Dermis blood vessel endothelial cell (primary cell): ENCODE results near the gene FAM193A. TPM values are rescaled to one million over a fixed set of nuclear protein-coding genes. Genes with fewer than 3 reads are reported as not detected.
A peak's percentile ranks its signal among the peaks of the same experiment; 100 is the strongest.
"Not testable (repeated sequence)": the region's sequence is repeated elsewhere in the genome, so short reads cannot be mapped to it uniquely, and the experiment has no call there.

Experiments used
- DNase-seq: peaks from one replicate; pipeline ENCODE4 v3.0.0; 2010
- total RNA-seq: library from RNA; depleted of rRNA; stranded (reverse); fragments of >200 nt; gene quantifications from 2 replicates; pipeline ENCODE4 v1.2.3, GENCODE V29; 2014

The FAM193A gene
- total RNA-seq, 1 donor from 2014 or later, result 12.4 TPM

DNA sequence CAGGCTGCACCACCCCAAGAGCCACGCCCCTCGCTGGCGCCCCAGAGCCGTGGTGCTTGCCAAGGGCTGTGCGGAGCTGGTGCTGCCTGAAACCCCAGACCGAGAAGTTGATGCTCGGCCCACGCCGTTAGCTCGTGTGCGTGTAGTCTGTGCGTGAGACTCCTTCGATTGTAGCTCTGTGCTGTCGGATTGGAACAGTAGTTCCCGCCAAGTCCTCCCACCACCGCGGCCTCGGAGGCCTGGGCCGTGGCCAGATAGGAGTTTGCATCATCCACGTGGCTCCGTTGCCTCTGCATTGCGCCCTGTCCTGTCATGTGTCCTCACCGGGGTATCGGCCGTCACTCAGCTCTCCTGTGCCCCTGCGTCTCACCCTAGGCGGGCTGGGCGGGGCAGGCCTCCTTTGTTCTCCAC, 195.5 kb downstream of the FAM193A start:
- DNase-seq, result no peak

GRCh38 chr4:2732526-2732925, 196.1 kb downstream of the FAM193A start:
- no peak for DNase-seq

DNA sequence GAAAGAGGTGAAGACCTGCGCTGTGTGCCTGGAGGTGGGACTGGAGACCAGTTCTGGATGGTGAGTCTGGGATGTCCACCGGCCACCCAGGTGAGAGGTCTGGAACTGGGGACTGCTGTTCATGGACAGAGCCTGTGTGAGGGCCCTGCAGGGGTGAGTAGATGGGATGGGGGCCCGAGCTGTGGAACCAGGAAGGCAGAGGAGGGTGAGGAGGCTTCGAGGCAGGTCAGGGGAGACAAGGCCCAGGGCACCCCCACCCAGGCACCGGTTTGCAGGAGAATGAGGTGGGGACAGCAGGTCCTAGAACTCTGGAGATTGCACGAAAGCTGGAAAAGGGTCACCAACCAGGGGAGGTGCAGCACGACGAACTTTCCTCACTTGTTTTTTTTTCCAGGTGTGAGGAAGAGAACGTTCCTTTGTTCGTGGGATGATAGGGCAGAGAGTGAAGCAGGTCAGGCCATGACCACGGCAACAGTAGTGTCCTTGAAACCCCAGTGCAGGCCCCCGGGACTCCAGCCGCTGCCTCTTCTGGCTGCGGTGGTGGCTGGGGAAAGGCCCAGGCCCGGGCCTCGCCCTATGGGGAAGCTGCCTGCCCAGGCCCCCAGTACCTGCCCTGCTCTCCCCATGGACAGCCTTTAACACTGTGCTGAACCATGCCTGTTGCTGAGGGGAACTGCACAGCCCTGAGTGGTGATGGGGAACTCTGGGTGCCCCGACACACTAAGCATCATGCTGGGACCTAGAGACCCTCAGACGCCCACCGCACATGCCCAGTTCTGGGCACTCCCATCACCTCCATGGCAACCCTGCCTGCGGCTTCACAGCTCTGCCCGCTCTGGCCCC, 196.8 kb downstream of the FAM193A start:
- no peak for DNase-seq

DNA sequence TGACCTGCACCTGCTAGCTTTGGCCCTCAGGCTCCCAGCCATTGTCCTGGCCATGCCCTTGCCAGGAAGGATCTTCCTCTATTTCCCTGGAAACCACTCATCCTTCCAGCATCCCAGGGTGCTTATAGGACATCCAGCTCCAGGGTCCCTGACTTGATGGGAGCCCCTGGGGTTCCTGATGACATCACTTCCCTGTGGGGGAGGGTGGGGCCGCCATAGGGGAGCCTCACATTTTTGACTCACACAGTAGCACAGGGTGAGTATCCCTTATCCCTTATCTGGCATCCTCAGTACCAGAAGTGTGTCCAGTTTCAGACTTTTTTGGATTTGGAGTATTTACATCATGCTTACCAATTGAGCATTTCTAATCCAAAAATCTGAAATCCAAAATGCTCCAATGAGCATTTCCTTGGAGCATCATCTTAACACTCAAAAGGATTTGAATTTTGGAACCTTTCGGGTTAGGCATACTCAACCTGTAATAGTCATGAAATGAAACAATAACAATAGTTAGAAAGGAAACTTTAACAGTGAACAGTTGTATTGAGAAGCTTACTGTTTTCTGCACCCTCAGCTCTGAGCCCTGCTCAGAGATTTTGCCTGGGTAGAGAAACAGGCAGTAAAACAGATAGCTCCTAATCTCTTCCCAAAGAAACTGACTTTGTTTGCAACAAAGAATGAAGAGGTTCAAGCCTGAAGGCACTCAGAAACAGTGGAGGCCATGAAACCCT, 197.6 kb downstream of the FAM193A start:
- no peak for DNase-seq

DNA sequence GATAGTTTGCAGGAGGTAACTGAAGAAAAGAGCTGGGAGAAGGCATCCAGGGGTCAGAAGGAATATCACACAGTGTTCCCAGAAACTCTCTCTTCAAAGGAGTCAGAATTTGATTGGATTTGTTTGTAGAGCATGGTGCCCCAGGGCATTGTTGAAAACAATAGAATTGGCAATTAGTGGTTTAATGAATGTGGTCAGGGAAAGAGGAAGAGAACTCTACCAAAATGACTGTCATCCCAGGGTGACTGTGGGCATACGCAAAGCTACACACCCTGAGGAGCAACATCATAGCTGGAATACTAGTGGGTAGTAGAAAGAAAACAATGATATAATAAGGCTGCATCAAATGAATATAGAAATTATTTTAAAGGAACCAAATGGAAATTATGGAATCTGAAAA, 198.2 kb downstream of the FAM193A start:
- no peak for DNase-seq

- DNase-seq, result no peak
Observed at GRCh38 chr4:2735869-2736268, 199.4 kb downstream of the FAM193A start.

DNA sequence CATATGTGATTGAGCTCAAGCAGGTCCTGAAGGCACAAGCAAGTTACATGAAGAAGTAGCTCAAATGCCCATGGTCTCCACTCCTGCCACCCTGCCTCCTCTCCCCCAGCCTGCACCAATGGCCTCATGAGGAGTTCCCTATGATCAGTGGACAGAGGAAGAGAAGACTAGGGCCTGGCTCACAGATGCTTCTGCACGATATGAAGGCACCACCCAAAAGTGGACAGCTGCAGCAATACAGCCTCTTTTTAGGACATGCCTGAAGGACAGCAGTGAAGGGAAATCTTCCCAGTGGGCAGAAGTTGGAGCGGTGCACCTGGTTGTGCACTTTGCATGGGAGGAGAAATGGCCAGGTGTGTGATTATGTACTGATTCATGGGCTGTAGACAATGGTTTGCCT, 201.8 kb downstream of the FAM193A start:
- not testable (repeated sequence) for DNase-seq

- DNase-seq, result no peak
Observed at GRCh38 chr4:2741626-2742025, 205.2 kb downstream of the FAM193A start.

DNA sequence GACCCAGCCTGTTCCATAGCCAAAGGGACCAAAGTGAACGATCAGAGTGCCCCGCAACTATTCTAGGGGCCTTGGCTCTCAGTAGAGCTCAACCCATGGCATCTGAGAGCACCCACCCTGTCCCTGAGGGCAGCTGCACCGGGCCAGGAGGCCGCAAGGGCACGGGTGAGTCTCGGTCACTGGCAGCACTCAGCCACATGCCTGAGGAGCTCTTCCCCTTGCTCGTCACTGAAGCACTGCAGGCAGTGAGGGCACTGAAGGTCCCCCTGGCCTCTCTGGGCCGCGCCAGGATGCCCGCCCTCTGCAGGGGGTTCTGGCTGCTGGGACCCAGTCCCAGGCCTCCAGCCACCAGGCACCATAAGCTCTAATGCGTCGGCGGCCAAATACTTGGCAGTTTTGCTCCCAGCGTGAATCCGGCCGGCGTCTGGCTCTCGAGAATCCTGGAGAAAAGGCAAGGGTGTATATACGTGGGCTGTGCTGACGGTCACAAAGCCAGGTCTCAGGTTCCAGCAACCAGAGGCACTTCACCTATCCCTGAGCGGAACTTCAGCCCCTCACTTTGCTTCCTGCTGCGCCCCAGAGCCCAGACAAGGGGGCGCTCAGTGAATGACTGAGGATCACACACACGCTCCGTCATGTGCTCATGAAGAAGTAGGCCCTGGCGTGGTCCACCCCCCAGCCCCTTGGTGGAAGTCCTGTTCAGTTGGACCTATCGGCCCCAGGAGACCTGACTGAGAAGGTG, 205.8 kb downstream of the FAM193A start:
- no peak for DNase-seq

DNA sequence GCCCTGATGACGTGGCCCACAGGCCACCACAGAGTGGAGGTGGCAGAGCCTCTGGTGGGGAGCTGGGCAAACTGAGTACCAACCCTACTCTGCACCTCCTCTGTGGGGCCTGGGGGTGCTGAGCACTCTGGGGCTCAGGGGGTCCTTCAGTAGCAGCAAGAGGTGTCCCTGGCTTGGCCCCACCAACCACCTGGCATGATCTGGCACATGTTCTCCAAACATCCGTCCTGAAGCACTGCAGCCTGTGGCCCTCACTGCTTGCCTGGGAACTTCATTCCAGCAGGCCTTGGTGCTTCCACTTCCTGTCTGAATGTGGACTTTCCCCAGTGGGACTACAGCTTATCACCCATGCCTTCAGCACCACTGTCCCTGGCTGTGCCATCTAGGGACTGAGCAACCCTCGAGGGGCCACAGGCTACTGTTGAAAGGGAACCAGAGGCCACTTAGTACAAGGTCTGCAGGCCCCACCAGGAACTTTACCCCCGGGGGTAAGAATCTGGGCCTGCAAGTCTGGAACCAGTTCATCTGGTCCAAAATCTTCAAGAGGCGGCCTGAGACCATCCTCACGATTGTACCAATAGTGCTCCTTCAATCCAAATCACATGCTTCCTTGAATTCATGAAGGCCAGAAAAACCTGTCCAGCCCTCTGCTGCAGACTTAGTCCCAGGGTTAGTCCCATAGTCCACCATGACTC, 206.5 kb downstream of the FAM193A start:
- DNase-seq, result no peak

GRCh38 chr4:2743518-2744445, 207.3 kb downstream of the FAM193A start:
- no peak for DNase-seq

DNA sequence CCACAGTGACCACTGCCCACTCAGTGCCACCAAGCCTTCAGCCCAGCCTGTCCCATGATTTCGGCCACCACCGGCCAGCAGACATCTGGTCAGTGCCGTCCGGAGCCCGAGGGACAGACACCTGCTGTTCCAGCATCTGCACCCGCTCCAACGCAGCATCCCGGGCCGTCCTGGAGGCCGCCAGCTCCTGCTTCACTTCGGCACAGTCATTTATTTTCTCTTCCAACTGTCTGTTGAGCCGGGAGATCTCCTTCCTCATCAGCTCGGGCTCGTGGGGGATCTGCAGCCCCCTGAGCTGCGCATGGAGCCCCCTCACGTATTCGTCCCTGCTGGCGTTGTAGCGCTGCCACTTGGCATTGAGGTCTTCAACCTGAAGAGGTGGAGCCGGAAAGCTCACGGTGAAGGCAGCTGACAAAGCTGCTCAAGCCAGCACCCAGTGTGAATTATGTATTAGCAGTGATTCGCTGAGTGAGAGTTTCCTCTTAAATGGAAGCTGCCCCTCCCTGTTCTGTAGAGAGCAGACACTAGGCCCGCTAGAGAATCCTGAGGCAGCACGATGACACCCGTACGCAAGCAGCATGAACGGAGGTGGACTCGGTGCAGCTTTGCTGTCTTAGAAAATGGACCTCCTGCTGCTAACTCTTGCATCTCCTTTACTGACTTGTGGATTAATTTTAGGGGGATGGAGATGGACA, 208.3 kb downstream of the FAM193A start:
- DNase-seq, result no peak

DNA sequence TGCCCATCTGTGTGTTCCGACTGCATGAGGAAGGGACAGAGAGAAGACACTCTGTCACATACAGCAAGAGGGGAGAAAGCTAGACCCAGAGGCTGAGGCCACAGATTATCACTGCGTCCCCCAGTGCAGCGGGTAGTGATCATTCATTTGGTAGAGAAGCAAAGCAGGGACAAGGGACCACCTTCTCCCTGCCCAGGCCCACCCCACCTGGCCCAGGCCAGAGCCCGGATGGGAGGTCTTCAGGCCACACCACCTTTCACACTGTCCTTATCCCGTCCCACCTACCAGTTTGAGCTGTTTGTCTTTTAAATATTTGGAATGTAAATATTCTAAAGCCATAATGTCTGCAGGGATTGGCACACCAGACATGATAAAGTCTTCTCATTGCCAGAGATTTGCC, 209.1 kb downstream of the FAM193A start:
- DNase-seq, result no peak

DNA sequence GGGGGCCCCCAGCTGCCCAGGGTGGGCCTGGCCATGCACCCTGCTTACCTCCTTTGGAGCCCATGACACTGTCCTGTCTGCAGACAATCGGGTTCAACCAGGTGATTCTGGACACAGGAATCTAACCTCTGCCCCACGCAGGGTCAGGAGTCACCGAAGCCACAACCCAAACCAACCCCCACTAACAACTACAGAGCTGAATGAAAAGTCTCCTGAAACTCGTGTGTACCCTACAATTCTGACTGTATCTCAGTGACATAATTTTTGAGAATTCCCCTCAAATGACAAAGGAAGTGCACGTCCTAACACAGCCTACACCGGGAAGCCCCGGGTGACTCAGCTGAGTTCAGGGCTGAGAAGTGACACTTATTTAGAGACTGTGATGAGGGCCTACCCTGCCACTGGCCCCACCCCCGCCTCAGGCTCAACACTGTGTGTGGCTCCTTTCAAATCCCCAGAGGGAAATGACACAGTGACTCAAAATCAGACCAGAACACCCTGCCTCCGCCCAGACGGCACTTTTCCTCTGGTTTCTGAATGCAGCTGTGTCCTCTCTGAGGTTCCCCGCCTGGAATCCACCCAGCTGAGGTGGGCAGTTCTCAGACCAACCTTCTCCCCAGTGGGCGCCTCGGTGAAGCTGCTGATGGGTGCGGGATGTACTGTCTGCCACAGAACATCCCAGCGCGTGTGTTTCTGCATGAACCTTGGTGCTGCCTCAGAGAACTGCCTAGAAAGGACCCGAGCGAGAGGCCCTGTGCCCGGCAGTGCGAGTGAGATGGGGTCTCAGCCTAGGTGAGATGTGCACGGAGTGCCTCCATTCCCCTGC, 209.7 kb downstream of the FAM193A start:
- DNase-seq, result peak; percentile 72

GRCh38 chr4:2746891-2747695, 210.6 kb downstream of the FAM193A start:
- peak; percentile 61 for DNase-seq

GRCh38 chr4:2750719-2751605, 214.5 kb downstream of the FAM193A start:
- DNase-seq, result no peak

- DNase-seq, result no peak
Observed at GRCh38 chr4:2753436-2753835, 217.0 kb downstream of the FAM193A start.
